Nephron (organoid): ENCODE results near the gene UNCX.

ENCODE experiments used
- H3K27ac Mint-ChIP-seq, 3 experiments: 2 replicates each; pipeline ENCODE4 v1.8.0; 2020; ENCODE audit warnings: mixed read lengths in 3 of 3, mild to moderate bottlenecking in 2 of 3, moderate library complexity in 1 of 3
- H3K27me3 Mint-ChIP-seq: 2 replicates; pipeline ENCODE4 v1.8.0; 2021; ENCODE audit warnings: low read depth, mild to moderate bottlenecking, moderate library complexity, mixed read lengths
- H3K36me3 Mint-ChIP-seq: 2 replicates; pipeline ENCODE4 v1.8.0; 2020; ENCODE audit warnings: low read depth, mixed read lengths
- H3K4me1 Mint-ChIP-seq: 2 replicates; pipeline ENCODE4 v1.8.0; 2020; ENCODE audit warnings: mixed read lengths
- H3K4me3 Mint-ChIP-seq, 3 experiments: 2 replicates each; pipeline ENCODE4 v1.8.0; 2020; ENCODE audit warnings: mild to moderate bottlenecking in 3 of 3, mixed read lengths in 3 of 3, moderate library complexity in 2 of 3
- H3K9me3 Mint-ChIP-seq: 2 replicates; pipeline ENCODE4 v1.8.0; 2020; ENCODE audit warnings: mixed read lengths
- TF ChIP-seq, protein P1 (sequence below), 3 experiments: fragments of 200-600 bp; sonication (generic); IDR thresholded peaks; one replicate each; pipeline ENCODE4 v1.5.0; 2021; ENCODE audit warnings: antibody characterized with exemption in 3 of 3; ENCODE audit not compliant: unreplicated experiment in 3 of 3

UNCX gene

DNA sequence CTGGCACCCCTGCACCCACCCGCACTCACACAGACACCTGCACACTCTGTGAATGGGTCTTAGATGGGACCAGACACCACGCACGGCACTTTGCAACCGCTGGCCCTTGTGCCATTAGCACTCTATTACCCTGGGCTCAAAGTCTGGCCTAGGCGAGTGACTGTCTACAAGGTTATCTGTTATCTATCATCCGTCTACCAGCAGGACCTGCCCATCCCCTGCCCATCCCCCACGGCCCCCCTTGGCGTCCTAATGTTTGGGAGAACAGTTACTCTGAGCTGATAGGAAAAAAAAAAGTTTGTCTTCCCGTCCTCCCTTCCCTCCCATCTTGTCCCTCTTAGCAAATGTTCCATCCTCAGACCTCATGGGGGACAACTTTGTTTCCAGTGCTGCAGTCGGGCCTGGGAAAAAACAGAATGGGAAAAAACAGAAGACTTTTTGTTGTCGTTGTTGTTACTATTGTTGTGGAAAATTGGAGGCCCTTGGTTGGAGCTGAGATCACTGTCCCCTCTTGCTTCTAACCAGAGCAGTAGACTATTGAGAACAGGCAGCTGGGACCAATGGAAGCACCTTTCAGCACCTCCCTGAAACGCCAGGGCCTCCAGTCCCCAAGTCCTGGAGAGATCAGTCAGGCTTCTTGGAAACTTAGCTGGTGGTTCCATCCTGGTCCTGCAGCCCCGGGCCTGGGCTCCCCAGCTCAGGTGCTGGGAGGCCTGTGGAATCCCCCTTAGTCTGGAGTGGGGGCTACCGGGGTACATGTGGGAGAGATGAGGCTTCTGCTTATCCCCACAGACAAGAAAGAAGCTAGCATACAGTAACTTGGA is 12.2 kb downstream of the UNCX start:
- TF ChIP-seq, protein P1, sequence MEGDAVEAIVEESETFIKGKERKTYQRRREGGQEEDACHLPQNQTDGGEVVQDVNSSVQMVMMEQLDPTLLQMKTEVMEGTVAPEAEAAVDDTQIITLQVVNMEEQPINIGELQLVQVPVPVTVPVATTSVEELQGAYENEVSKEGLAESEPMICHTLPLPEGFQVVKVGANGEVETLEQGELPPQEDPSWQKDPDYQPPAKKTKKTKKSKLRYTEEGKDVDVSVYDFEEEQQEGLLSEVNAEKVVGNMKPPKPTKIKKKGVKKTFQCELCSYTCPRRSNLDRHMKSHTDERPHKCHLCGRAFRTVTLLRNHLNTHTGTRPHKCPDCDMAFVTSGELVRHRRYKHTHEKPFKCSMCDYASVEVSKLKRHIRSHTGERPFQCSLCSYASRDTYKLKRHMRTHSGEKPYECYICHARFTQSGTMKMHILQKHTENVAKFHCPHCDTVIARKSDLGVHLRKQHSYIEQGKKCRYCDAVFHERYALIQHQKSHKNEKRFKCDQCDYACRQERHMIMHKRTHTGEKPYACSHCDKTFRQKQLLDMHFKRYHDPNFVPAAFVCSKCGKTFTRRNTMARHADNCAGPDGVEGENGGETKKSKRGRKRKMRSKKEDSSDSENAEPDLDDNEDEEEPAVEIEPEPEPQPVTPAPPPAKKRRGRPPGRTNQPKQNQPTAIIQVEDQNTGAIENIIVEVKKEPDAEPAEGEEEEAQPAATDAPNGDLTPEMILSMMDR (IDR thresholded peaks at IDR 0.05; ENCODE audit: unreplicated experiment in 3 of 3), result no peak
- peaks cover 22% of the 10 kb centered on the region for H3K4me1 Mint-ChIP-seq
- H3K9me3 Mint-ChIP-seq, result no peaks in the 10 kb centered on the region

DNA sequence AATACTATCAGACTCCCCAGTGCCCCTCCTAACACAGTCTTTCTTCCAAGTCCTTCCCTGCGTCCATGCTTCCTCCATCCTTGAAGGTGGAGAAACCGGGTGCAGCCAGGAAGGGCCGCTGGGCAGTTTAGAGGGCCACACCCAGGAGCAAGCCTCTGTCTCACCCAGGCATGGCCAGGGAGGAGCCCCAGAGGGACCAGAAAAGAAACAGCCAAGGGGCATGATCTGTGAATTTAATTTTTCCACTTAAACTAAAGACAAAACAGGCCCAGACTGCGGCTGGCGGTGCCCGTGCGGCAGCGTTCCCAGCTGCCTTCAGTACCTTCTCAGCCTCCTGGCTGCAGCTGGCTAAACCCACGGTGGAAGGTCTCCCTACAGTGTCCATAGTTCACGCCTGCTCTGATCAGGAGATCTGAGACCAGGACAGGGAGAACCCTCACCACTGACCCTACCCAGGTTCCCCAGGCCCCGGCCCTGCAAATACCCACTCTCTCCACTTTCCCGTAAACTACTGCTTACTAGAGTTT is 12.9 kb downstream of the UNCX start:
- H3K36me3 Mint-ChIP-seq, result no peaks in the 10 kb centered on the region
- H3K27ac Mint-ChIP-seq, result no peak overlapping the region
- TF ChIP-seq, protein P1 (IDR thresholded peaks at IDR 0.05; ENCODE audit: unreplicated experiment in 3 of 3), result no peak
- no peak overlapping the region for H3K4me3 Mint-ChIP-seq
- H3K27me3 Mint-ChIP-seq, result peaks cover 92% of the 10 kb centered on the region
- no peaks in the 10 kb centered on the region for H3K9me3 Mint-ChIP-seq
- H3K4me1 Mint-ChIP-seq, result peaks cover 27% of the 10 kb centered on the region

More for the DNA sequence above, 12.2 kb downstream of the UNCX start:
- H3K4me3 Mint-ChIP-seq, result no peak overlapping the region
- H3K27me3 Mint-ChIP-seq, result peaks cover 92% of the 10 kb centered on the region
- H3K27ac Mint-ChIP-seq, result no peak overlapping the region
- no peaks in the 10 kb centered on the region for H3K36me3 Mint-ChIP-seq

DNA sequence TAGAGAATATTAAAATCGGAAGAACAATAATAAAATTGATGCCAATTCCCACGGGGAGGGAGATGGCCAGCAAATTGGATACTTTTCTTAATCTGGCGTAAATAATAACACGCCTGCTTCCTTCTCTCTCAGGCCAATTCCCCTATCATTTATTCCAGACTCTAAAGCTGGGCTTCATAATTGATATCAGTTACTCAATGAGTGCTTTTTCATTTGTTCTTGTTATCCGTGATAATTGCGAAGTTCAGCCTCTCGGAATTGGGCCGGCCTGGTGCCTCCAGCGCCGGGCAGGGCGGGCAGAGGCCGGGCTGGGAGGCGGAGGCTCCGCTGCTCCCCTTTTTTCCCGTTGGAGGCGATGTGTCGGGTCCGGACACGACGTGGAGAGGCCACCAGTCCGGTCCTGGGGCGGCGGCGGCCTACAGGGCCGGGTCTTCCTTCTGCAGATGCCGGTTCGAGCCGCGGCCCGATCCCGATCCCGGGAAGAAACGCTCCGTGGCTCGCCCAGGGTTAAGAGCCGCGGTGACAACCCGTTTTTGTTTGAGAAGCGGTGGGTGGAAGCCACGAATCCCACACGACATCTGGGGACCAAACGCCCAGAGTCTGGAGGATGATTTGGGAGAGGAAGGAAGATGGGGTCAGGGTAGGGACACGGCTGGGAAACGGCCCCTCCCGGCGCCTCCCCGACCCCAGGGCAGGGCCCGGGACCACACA is 13.6 kb downstream of the UNCX start:
- Mint-ChIP-seq H3K36me3 (no peaks in the 10 kb centered on the region), H3K27ac (no peak overlapping the region), H3K9me3 (no peaks in the 10 kb centered on the region), H3K27me3 (peaks cover 93% of the 10 kb centered on the region), H3K4me1 (peaks cover 30% of the 10 kb centered on the region), H3K4me3 (peak overlapping the region in 2 of 3 experiments; percentile 53 to 56)
- TF ChIP-seq, protein P1 (IDR thresholded peaks at IDR 0.05; ENCODE audit: unreplicated experiment in 3 of 3), result no peak

DNA sequence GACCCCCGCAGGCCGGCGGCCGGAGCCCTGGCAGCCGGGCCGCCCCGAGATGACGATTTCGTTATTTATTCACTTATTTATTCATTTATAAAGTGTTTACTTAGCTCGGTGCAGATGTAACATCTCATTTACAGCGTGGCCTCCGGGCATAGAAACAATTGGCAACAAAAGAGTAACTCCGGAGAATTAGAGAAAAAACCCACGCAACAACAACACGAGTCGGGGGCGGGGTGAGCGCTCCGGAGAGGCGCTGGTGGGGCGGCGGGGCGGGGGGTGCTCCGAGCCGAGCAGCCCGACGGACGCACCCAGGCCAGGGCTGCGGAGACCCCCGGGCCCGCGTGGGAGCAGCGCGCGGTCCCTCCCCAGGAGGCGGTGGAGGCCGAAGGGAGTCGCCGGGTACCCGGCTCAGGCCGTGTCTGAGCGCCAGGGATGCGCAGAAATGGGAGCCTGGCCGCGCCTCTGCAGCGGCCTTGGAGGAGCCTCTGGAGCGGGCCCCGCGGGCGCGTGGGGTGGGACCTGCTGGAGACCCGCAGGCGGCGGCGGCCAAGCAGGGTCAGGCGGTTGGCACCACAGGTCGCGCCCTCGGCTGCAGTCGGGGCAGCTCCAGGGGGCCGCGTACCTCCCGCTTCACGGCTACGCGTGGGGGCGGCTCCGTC is 14.3 kb downstream of the UNCX start:
- no peak overlapping the region for H3K27ac Mint-ChIP-seq
- H3K36me3 Mint-ChIP-seq, result no peaks in the 10 kb centered on the region
- peaks cover 94% of the 10 kb centered on the region for H3K27me3 Mint-ChIP-seq
- peaks cover 31% of the 10 kb centered on the region for H3K4me1 Mint-ChIP-seq
- no peak overlapping the region for H3K4me3 Mint-ChIP-seq
- TF ChIP-seq, protein P1 (IDR thresholded peaks at IDR 0.05; ENCODE audit: unreplicated experiment in 3 of 3), result no peak
- no peaks in the 10 kb centered on the region for H3K9me3 Mint-ChIP-seq

DNA sequence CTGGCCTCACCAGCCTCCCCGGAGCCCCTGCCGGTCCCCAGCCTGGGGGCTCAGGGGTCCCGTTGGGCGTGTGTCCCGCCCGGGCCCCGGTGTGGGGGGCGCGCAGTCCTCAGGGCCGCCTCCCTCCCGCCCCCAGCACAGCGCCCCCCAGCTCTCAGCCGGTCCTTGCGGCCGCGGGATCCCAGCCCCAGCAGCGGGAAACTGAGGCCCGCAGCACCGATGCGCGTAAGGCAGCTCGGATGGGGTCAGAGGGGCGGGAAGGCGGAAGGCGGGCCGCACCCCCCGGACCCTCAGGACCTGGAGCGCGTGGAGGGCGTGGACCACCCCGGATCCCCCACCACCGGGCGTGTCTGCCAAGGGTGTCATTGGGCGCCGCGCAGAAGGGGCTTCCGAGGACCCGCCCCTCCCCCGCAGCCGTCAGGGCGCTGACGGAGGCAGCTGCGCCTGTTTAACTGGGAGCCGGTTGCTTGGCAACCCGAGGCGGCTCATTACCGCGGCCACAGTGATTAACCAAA is 14.9 kb downstream of the UNCX start:
- Mint-ChIP-seq H3K27me3 (peaks cover 94% of the 10 kb centered on the region), H3K36me3 (no peaks in the 10 kb centered on the region), H3K4me1 (peaks cover 31% of the 10 kb centered on the region), H3K27ac (no peak overlapping the region), H3K4me3 (peak overlapping the region in 1 of 3 experiments; percentile 40), H3K9me3 (no peaks in the 10 kb centered on the region)
- TF ChIP-seq, protein P1 (IDR thresholded peaks at IDR 0.05; ENCODE audit: unreplicated experiment in 3 of 3), result no peak
